ENCODE measurements around the gene ST3GAL4.

- TF ChIP-seq, protein P1, sequence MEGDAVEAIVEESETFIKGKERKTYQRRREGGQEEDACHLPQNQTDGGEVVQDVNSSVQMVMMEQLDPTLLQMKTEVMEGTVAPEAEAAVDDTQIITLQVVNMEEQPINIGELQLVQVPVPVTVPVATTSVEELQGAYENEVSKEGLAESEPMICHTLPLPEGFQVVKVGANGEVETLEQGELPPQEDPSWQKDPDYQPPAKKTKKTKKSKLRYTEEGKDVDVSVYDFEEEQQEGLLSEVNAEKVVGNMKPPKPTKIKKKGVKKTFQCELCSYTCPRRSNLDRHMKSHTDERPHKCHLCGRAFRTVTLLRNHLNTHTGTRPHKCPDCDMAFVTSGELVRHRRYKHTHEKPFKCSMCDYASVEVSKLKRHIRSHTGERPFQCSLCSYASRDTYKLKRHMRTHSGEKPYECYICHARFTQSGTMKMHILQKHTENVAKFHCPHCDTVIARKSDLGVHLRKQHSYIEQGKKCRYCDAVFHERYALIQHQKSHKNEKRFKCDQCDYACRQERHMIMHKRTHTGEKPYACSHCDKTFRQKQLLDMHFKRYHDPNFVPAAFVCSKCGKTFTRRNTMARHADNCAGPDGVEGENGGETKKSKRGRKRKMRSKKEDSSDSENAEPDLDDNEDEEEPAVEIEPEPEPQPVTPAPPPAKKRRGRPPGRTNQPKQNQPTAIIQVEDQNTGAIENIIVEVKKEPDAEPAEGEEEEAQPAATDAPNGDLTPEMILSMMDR (IDR thresholded peaks at IDR 0.05): no peak
- no peak for TF ChIP-seq POLR2A (IDR thresholded peaks at IDR 0.05)
- TF ChIP-seq POLR2AphosphoS5 (IDR thresholded peaks at IDR 0.05): no peak
Observed at GRCh38 chr11:126319374-126319740, 36.1 kb upstream of the ST3GAL4 start.

Measured in sigmoid colon (tissue), 4 donors.